Measurements from ENCODE around the gene CNNM1. TPM values are rescaled to one million over a fixed set of nuclear protein-coding genes. Genes with fewer than 3 reads are reported as not detected.

CNNM1 gene
- polyA plus RNA-seq, 2 of the 4 experiments (the other 2 are of a cell fraction), result 14.2 to 17.5 TPM

- H3K4me1 ChIP-seq, result peaks cover 22% of the 10 kb centered on the region
- ChIA-PET POLR2A (no interaction called here), CTCF (interaction anchor here (1.5 to 1.6 kb wide), 3 partner anchors 21 to 813 kb away, joined by 3 to 8 read pairs (median 3); partner anchors contain the start of gene CNNM1)
- 52% methylated on average over 2 of the region's 2 CpGs for WGBS (ENCODE audit: missing lambda C conversion rate)
- no peak overlapping the region; the same call in 2 of the 3 replicates for H3K4me2 ChIP-seq
- no peak overlapping the region; a peak in 1 of 6 replicates for H3K27ac ChIP-seq
- ATAC-seq, result peak in 1 of 2 experiments; percentile 47; a peak in 3 of 6 replicates
- no peak overlapping the region for H3K4me3 ChIP-seq
- H3K9me3 ChIP-seq, result peaks cover 10% of the 10 kb centered on the region; the same call in 1 of the 3 replicates
- no peak for TF ChIP-seq MAFK (IDR thresholded peaks at IDR 0.05; ENCODE audit: partially characterized antibody)
- no peak for TF ChIP-seq FOXS1 (CRISPR knock-in tag; IDR thresholded peaks at IDR 0.05)
- TF ChIP-seq HOXB13 (CRISPR knock-in tag; IDR thresholded peaks at IDR 0.05; ENCODE audit: low read depth), result no peak
- no peak for TF ChIP-seq EHF (CRISPR knock-in tag; IDR thresholded peaks at IDR 0.05)
- TF ChIP-seq, protein P1, sequence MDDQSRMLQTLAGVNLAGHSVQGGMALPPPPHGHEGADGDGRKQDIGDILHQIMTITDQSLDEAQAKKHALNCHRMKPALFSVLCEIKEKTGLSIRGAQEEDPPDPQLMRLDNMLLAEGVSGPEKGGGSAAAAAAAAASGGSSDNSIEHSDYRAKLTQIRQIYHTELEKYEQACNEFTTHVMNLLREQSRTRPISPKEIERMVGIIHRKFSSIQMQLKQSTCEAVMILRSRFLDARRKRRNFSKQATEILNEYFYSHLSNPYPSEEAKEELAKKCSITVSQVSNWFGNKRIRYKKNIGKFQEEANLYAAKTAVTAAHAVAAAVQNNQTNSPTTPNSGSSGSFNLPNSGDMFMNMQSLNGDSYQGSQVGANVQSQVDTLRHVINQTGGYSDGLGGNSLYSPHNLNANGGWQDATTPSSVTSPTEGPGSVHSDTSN (IDR thresholded peaks at IDR 0.05), result no peak
- no peak for TF ChIP-seq CBX2 (IDR thresholded peaks at IDR 0.05; ENCODE audit: borderline replicate concordance, low read depth)
- no peak for TF ChIP-seq ZNF302 (CRISPR knock-in tag; IDR thresholded peaks at IDR 0.05)
- no peak for TF ChIP-seq SMC3 (IDR thresholded peaks at IDR 0.05)
- TF ChIP-seq POLR2AphosphoS2 (conservative IDR thresholded peaks at IDR 0.05; ENCODE audit: low read length), result no peak
- TF ChIP-seq, protein P2, sequence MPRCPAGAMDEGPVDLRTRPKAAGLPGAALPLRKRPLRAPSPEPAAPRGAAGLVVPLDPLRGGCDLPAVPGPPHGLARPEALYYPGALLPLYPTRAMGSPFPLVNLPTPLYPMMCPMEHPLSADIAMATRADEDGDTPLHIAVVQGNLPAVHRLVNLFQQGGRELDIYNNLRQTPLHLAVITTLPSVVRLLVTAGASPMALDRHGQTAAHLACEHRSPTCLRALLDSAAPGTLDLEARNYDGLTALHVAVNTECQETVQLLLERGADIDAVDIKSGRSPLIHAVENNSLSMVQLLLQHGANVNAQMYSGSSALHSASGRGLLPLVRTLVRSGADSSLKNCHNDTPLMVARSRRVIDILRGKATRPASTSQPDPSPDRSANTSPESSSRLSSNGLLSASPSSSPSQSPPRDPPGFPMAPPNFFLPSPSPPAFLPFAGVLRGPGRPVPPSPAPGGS (IDR thresholded peaks at IDR 0.05), result no peak
- no peak for TF ChIP-seq MYC (IDR thresholded peaks at IDR 0.05; ENCODE audit: borderline replicate concordance, low read length)
- TF ChIP-seq HDAC2 (IDR thresholded peaks at IDR 0.05), result no peak
- no peak for TF ChIP-seq GATA3 (IDR thresholded peaks at IDR 0.05; ENCODE audit: borderline replicate concordance)
- no peak for DNase-seq (ENCODE audit: low read depth in 1 of 2, low spot score in 1 of 2)
- FAIRE-seq, result no peak
Measured at GRCh38 chr10:99280472-99280871, 48.7 kb upstream of the CNNM1 start.

- H3K27ac ChIP-seq, result no peak overlapping the region
- CTCF ChIA-PET, result no interaction called here
- FAIRE-seq, result no peak
- no peak for DNase-seq (ENCODE audit: low read depth in 1 of 2, low spot score in 1 of 2)
- 7% methylated on average over 3 of the region's 3 CpGs for WGBS (ENCODE audit: missing lambda C conversion rate)
- no peak overlapping the region for H3K4me2 ChIP-seq
- H3K4me1 ChIP-seq, result no peaks in the 10 kb centered on the region
- ATAC-seq, result no peak
- POLR2A ChIA-PET, result no interaction called here
- H3K9me3 ChIP-seq, result peaks cover 10% of the 10 kb centered on the region; the same call in 1 of the 3 replicates
- no peak overlapping the region for H3K4me3 ChIP-seq
- TF ChIP-seq CBX8 (IDR thresholded peaks at IDR 0.05), result no peak
- TF ChIP-seq NFE2L2 (conservative IDR thresholded peaks at IDR 0.05; ENCODE audit: low read length), result no peak
- TF ChIP-seq ELK1 (IDR thresholded peaks at IDR 0.05; ENCODE audit: low read depth, low read length), result no peak
- TF ChIP-seq CBX2 (IDR thresholded peaks at IDR 0.05; ENCODE audit: borderline replicate concordance, low read depth), result no peak
- no peak for TF ChIP-seq FOSL2 (IDR thresholded peaks at IDR 0.05)
- no peak for TF ChIP-seq FOSL2 (CRISPR knock-in tag; IDR thresholded peaks at IDR 0.05)
- TF ChIP-seq ZNF302 (CRISPR knock-in tag; IDR thresholded peaks at IDR 0.05), result no peak
- TF ChIP-seq HOXB5 (CRISPR knock-in tag; IDR thresholded peaks at IDR 0.05), result no peak
- TF ChIP-seq ATOH8 (CRISPR knock-in tag; IDR thresholded peaks at IDR 0.05; ENCODE audit: low read depth), result no peak
- no peak for TF ChIP-seq RCOR1 (IDR thresholded peaks at IDR 0.05; ENCODE audit: low read depth, low read length)
- TF ChIP-seq MYC (IDR thresholded peaks at IDR 0.05; ENCODE audit: borderline replicate concordance, low read length), result no peak
- TF ChIP-seq TFCP2L1 (CRISPR knock-in tag; IDR thresholded peaks at IDR 0.05), result no peak
- TF ChIP-seq FOXS1 (CRISPR knock-in tag; IDR thresholded peaks at IDR 0.05), result no peak
- TF ChIP-seq NR3C1 (IDR thresholded peaks at IDR 0.05), result no peak
- no peak for TF ChIP-seq EHF (CRISPR knock-in tag; IDR thresholded peaks at IDR 0.05)
- TF ChIP-seq REST (IDR thresholded peaks at IDR 0.05), result no peak
- TF ChIP-seq, protein P3, sequence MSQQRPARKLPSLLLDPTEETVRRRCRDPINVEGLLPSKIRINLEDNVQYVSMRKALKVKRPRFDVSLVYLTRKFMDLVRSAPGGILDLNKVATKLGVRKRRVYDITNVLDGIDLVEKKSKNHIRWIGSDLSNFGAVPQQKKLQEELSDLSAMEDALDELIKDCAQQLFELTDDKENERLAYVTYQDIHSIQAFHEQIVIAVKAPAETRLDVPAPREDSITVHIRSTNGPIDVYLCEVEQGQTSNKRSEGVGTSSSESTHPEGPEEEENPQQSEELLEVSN (IDR thresholded peaks at IDR 0.05; ENCODE audit: borderline replicate concordance, low read depth), result no peak
- no peak for TF ChIP-seq POLR2A (IDR thresholded peaks at IDR 0.05; ENCODE audit: low read length)
- TF ChIP-seq KDM5A (IDR thresholded peaks at IDR 0.05), result no peak
- no peak for TF ChIP-seq SMC3 (IDR thresholded peaks at IDR 0.05)
Measured at GRCh38 chr10:99285881-99286280, 43.3 kb upstream of the CNNM1 start.

All from A549 (cell line).